OCI-LY7 (cell line): ENCODE measurements around the gene CASTOR2. TPM values are rescaled to one million over a fixed set of nuclear protein-coding genes. Genes with fewer than 3 reads are reported as not detected.

Experiments used
- BruUV-seq: library from RNA; stranded (reverse); fragments of 400-500 nt; replicated peaks from 2 replicates; lab custom pipeline; 2021; lab: Mats Ljungman, UMichigan
- CTCF ChIA-PET: fragments of 300-600 bp; sonication (Branson Sonifier 250); formaldehyde crosslinking; loops from one replicate; lab custom pipeline; 2022; ENCODE audit warnings: antibody characterized with exemption; ENCODE audit not compliant: unreplicated experiment; lab: Charles Lee
- POLR2A ChIA-PET: fragments of 300-600 bp; sonication (Branson Sonifier 250); formaldehyde crosslinking; loops from one replicate; lab custom pipeline; 2022; ENCODE audit warnings: antibody characterized with exemption; lab: Charles Lee
- DNase-seq: peaks from one replicate; pipeline ENCODE4 v3.0.0-alpha.2; 2015; ENCODE audit warnings: low spot score
- H2AFZ ChIP-seq: fragments of 200-600 bp; sonication (generic), shearing (Covaris generic); 2 replicates; pipeline ENCODE4 v1.6.1; 2014; ENCODE audit warnings: mild to moderate bottlenecking, antibody characterized with exemption, low read length, moderate library complexity
- H3K27ac ChIP-seq: fragments of 200-600 bp; sonication (generic); 2 replicates; pipeline ENCODE4 v1.5.1; 2014; ENCODE audit warnings: mixed run types, low read depth, mild to moderate bottlenecking, moderate library complexity, low read length, inconsistent platforms; ENCODE audit not compliant: poor library complexity, severe bottlenecking
- H3K36me3 ChIP-seq: fragments of 200-600 bp; sonication (generic); 2 replicates; pipeline ENCODE4 v1.6.1; 2014; ENCODE audit warnings: mild to moderate bottlenecking, antibody characterized with exemption, low read length, moderate library complexity, mixed read lengths; ENCODE audit not compliant: insufficient read depth
- H3K4me1 ChIP-seq: fragments of 200-600 bp; sonication (generic); 2 replicates; pipeline ENCODE4 v1.5.1; 2014; ENCODE audit warnings: mild to moderate bottlenecking, low read length; ENCODE audit not compliant: insufficient read depth, poor library complexity, severe bottlenecking
- H3K4me2 ChIP-seq: fragments of 200-600 bp; sonication (generic); 2 replicates; pipeline ENCODE4 v1.6.1; 2014; ENCODE audit warnings: mild to moderate bottlenecking, low read length
- H3K4me3 ChIP-seq: fragments of 200-600 bp; sonication (generic); 2 replicates; pipeline ENCODE4 v1.5.1; 2014; ENCODE audit warnings: mild to moderate bottlenecking, low read depth, low read length; ENCODE audit not compliant: poor library complexity, severe bottlenecking
- H3K79me2 ChIP-seq: fragments of 200-600 bp; sonication (generic); 2 replicates; pipeline ENCODE4 v1.6.1; 2016; ENCODE audit warnings: low read depth, mild to moderate bottlenecking, low read length, moderate library complexity, mixed read lengths; ENCODE audit not compliant: insufficient read depth
- H3K9me2 ChIP-seq: fragments of 200-600 bp; sonication (generic); 2 replicates; pipeline ENCODE4 v1.6.1; 2016; ENCODE audit warnings: mild to moderate bottlenecking, low read length, mixed read lengths; ENCODE audit not compliant: insufficient read depth
- H3K9me3 ChIP-seq: fragments of 200-600 bp; sonication (generic); 2 replicates; pipeline ENCODE4 v1.6.1; 2014; ENCODE audit warnings: mild to moderate bottlenecking, mixed run types, low read length, mixed read lengths
- H4K20me1 ChIP-seq: fragments of 200-600 bp; sonication (generic); 2 replicates; pipeline ENCODE4 v1.6.1; 2014; ENCODE audit warnings: mild to moderate bottlenecking, antibody characterized with exemption, low read length, moderate library complexity, mixed read lengths; ENCODE audit not compliant: insufficient read depth
- CTCF ChIP-seq: fragments of 200-600 bp; sonication (generic); conservative IDR thresholded peaks from 2 replicates; pipeline ENCODE4 v1.5.1; 2014; ENCODE audit warnings: mild to moderate bottlenecking, antibody characterized with exemption, low read length, moderate library complexity, mixed read lengths
- EZH2phosphoT487 ChIP-seq: fragments of 200-600 bp; sonication (generic); IDR thresholded peaks from 2 replicates; pipeline ENCODE4 v1.6.1; 2018; ENCODE audit warnings: low read depth, borderline replicate concordance, mild to moderate bottlenecking, mixed run types, antibody characterized with exemption, low read length, moderate library complexity, mixed read lengths
- intact Hi-C: fragments of 100-400 bp; cut with micrococcal nuclease; formaldehyde crosslinking; loops from one replicate; pipeline ENCODE4 v1.10.0; 2022; ENCODE audit not compliant: unreplicated experiment
- total RNA-seq, 2 experiments: library from RNA; depleted of rRNA in 1 of 2; stranded (reverse); fragments of >200 nt in 1 of 2; shearing (Covaris generic) in 1 of 2; gene quantifications; 2 replicates each; pipeline ENCODE4 v1.2.3, GENCODE V29; 2014 to 2022

Gene CASTOR2
- total RNA-seq, 2 experiments from 2014 or later = 5.8 to 13.7 TPM

- DNase-seq = no peak
- no TSS peak for BruUV-seq
- no peak overlapping the region for H2AFZ ChIP-seq
- H3K4me3 ChIP-seq = no peak overlapping the region
- peaks cover 37% of the 10 kb centered on the region for H3K36me3 ChIP-seq
- no peak overlapping the region for H3K4me2 ChIP-seq
- no peaks in the 10 kb centered on the region for H3K4me1 ChIP-seq
- intact Hi-C loops = no loop called here
- ChIA-PET CTCF (no interaction called here), POLR2A (interaction anchor here (0.5 kb wide), 1 partner anchor 606 kb away, joined by 3 read pairs; no protein-coding TSS in a partner anchor)
- H4K20me1 ChIP-seq = no peaks in the 10 kb centered on the region
- H3K27ac ChIP-seq = no peak overlapping the region
- TF ChIP-seq EZH2phosphoT487 = no peak
- no peak for TF ChIP-seq CTCF
- no peaks in the 10 kb centered on the region for H3K9me3 ChIP-seq
- no peaks in the 10 kb centered on the region for H3K9me2 ChIP-seq
- H3K79me2 ChIP-seq = no peaks in the 10 kb centered on the region
These were observed 81.4 kb downstream of the CASTOR2 start for GRCh38 chr7:75045881-75046280.

GRCh38 chr7:75048435-75049379 lies 84.2 kb downstream of the CASTOR2 start:
- Histone ChIP-seq H3K9me3 (no peaks in the 10 kb centered on the region), H3K4me3 (no peak overlapping the region), H3K9me2 (no peaks in the 10 kb centered on the region), H3K79me2 (no peaks in the 10 kb centered on the region), H3K4me2 (no peak overlapping the region), H3K36me3 (peaks cover 52% of the 10 kb centered on the region), H3K27ac (no peak overlapping the region), H4K20me1 (no peaks in the 10 kb centered on the region), H2AFZ (no peak overlapping the region), H3K4me1 (no peaks in the 10 kb centered on the region)
- DNase-seq = no peak
- POLR2A ChIA-PET = interaction anchor here (0.7 kb wide), 1 partner anchor 629 kb away, joined by 3 read pairs; no protein-coding TSS in a partner anchor
- intact Hi-C loops = no loop called here
- TSS peak; percentile 47 for BruUV-seq
- CTCF ChIA-PET = no interaction called here
- no peak for TF ChIP-seq EZH2phosphoT487
- no peak for TF ChIP-seq CTCF

- Histone ChIP-seq H3K36me3 (peaks cover 60% of the 10 kb centered on the region), H4K20me1 (no peaks in the 10 kb centered on the region)
- POLR2A ChIA-PET = interaction anchor here (0.7 kb wide), 1 partner anchor 627 kb away, joined by 3 read pairs; no protein-coding TSS in a partner anchor
These were observed 85.3 kb downstream of the CASTOR2 start for GRCh38 chr7:75049817-75050216.

More at GRCh38 chr7:75049817-75050216, 85.3 kb downstream of the CASTOR2 start:
- no TSS peak for BruUV-seq
- CTCF ChIA-PET = no interaction called here
- Histone ChIP-seq H3K9me3 (no peaks in the 10 kb centered on the region), H3K4me2 (no peak overlapping the region), H3K27ac (no peak overlapping the region), H3K4me3 (no peak overlapping the region), H3K4me1 (no peaks in the 10 kb centered on the region), H3K9me2 (no peaks in the 10 kb centered on the region), H3K79me2 (no peaks in the 10 kb centered on the region), H2AFZ (no peak overlapping the region)
- no peak for DNase-seq
- intact Hi-C loops = no loop called here
- no peak for TF ChIP-seq CTCF
- TF ChIP-seq EZH2phosphoT487 = no peak
